Endodermal cell (in vitro differentiated cells): Measurements from ENCODE around the gene ZBTB7C. TPM values are rescaled to one million over a fixed set of nuclear protein-coding genes. Genes with fewer than 3 reads are reported as not detected.

ENCODE experiments used
- DNase-seq: peaks from one replicate; pipeline ENCODE4 v3.0.0-alpha.2; 2017
- H3K27ac ChIP-seq: 2 replicates; pipeline ENCODE4 v1.5.1; 2013; ENCODE audit warnings: mild to moderate bottlenecking, low read depth, low read length, moderate library complexity
- H3K27me3 ChIP-seq: 2 replicates; pipeline ENCODE4 v1.6.1; 2013; ENCODE audit warnings: mild to moderate bottlenecking, low read length, moderate library complexity; ENCODE audit not compliant: insufficient read depth, control insufficient read depth, poor library complexity, severe bottlenecking
- H3K36me3 ChIP-seq: 2 replicates; pipeline ENCODE4 v1.7.0; 2013; ENCODE audit warnings: mild to moderate bottlenecking, low read length, moderate library complexity; ENCODE audit not compliant: control insufficient read depth, insufficient read depth
- H3K4me1 ChIP-seq: one replicate; pipeline ENCODE4 v1.7.0; 2013; ENCODE audit warnings: low read length; ENCODE audit not compliant: control insufficient read depth, insufficient read depth
- H3K4me3 ChIP-seq: 2 replicates; pipeline ENCODE4 v1.5.1; 2013; ENCODE audit warnings: mild to moderate bottlenecking, low read length, moderate library complexity
- H3K9ac ChIP-seq: 2 replicates; pipeline ENCODE4 v1.6.1; 2013; ENCODE audit warnings: mild to moderate bottlenecking, low read length, moderate library complexity; ENCODE audit not compliant: poor library complexity, severe bottlenecking; ENCODE audit errors: extremely low read depth
- H3K9me3 ChIP-seq: 2 replicates; pipeline ENCODE4 v1.6.1; 2013; ENCODE audit warnings: mild to moderate bottlenecking, low read length, moderate library complexity; ENCODE audit not compliant: control insufficient read depth
- H3K27ac Mint-ChIP-seq: 2 replicates; pipeline ENCODE4 v1.8.0; 2020; ENCODE audit warnings: mixed read lengths
- H3K27me3 Mint-ChIP-seq: 2 replicates; pipeline ENCODE4 v1.8.0; 2021; ENCODE audit warnings: mild to moderate bottlenecking, mixed read lengths; ENCODE audit not compliant: insufficient read depth
- H3K36me3 Mint-ChIP-seq: 2 replicates; pipeline ENCODE4 v1.8.0; 2020; ENCODE audit warnings: low read depth, mixed read lengths
- H3K4me1 Mint-ChIP-seq: 2 replicates; pipeline ENCODE4 v1.8.0; 2020; ENCODE audit warnings: mixed read lengths
- H3K4me3 Mint-ChIP-seq: 2 replicates; pipeline ENCODE4 v1.8.0; 2020; ENCODE audit warnings: mild to moderate bottlenecking, moderate library complexity, mixed read lengths
- H3K9me3 Mint-ChIP-seq: 2 replicates; pipeline ENCODE4 v1.8.0; 2020; ENCODE audit warnings: mild to moderate bottlenecking, mixed read lengths
- CTCF ChIP-seq: fragments of 200-600 bp; sonication (generic); conservative IDR thresholded peaks from 2 replicates; pipeline ENCODE4 v1.5.0; 2021; ENCODE audit warnings: antibody characterized with exemption, mild to moderate bottlenecking
- WGBS, 2 experiments: methylation state at CpG; one replicate each; pipeline versions ENCODE4 v1.1.5 to v1.1.7; 2013; ENCODE audit warnings: missing lambda C conversion rate in 2 of 2, mixed read lengths in 1 of 2; ENCODE audit not compliant: insufficient coverage in 1 of 2, insufficient read length in 1 of 2; 5-methylcytosine and 5-hydroxymethylcytosine counted together
- total RNA-seq, 2 donors: library from RNA; stranded (reverse); fragmentation: NEBNext Ultra II Directional in 1 of 2; extraction: Animal tissue kit (Norgen Biotek cat#: 25700) in 1 of 2; gene quantifications; 2 replicates in 1 of 2; 3 replicates in 1 of 2; pipeline ENCODE4 v1.2.1, GENCODE V29; 2021

ZBTB7C gene
- total RNA-seq, 2 donors from 2014 or later = 0.31 to 0.62 TPM

GRCh38 chr18:48127606-48128005, 281.6 kb downstream of the ZBTB7C start:
- no peaks in the 10 kb centered on the region for H3K4me1 Mint-ChIP-seq
- DNase-seq = peak; percentile 24

GRCh38 chr18:48126240-48126639, 282.9 kb downstream of the ZBTB7C start:
- Histone ChIP-seq H3K9ac (no peak overlapping the region), H3K27me3 (peaks cover 2% of the 10 kb centered on the region), H3K36me3 (no peaks in the 10 kb centered on the region), H3K4me1 (peaks cover 3% of the 10 kb centered on the region), H3K9me3 (no peaks in the 10 kb centered on the region), H3K27ac (no peak overlapping the region), H3K4me3 (no peak overlapping the region)
- Mint-ChIP-seq H3K4me3 (no peak overlapping the region), H3K27me3 (peaks cover 5% of the 10 kb centered on the region), H3K36me3 (no peaks in the 10 kb centered on the region), H3K4me1 (no peaks in the 10 kb centered on the region), H3K27ac (no peak overlapping the region), H3K9me3 (no peaks in the 10 kb centered on the region)
- TF ChIP-seq CTCF = no peak
- WGBS, 2 experiments = 61 to 68% methylated on average over 3 of the region's 3 CpGs
- DNase-seq = no peak

More at GRCh38 chr18:48127606-48128005, 281.6 kb downstream of the ZBTB7C start:
- H3K27ac Mint-ChIP-seq = no peak overlapping the region
- peaks cover 7% of the 10 kb centered on the region for H3K27me3 Mint-ChIP-seq
- peaks cover 9% of the 10 kb centered on the region for H3K27me3 ChIP-seq
- H3K4me1 ChIP-seq = peaks cover 3% of the 10 kb centered on the region
- H3K9me3 Mint-ChIP-seq = no peaks in the 10 kb centered on the region
- H3K36me3 Mint-ChIP-seq = no peaks in the 10 kb centered on the region
- H3K4me3 Mint-ChIP-seq = no peak overlapping the region
- no peak overlapping the region for H3K27ac ChIP-seq
- 90% methylated on average over 10 to 12 of the region's 12 CpGs for WGBS, 2 experiments
- no peak overlapping the region for H3K9ac ChIP-seq
- no peak for TF ChIP-seq CTCF
- no peaks in the 10 kb centered on the region for H3K9me3 ChIP-seq
- no peaks in the 10 kb centered on the region for H3K36me3 ChIP-seq
- no peak overlapping the region for H3K4me3 ChIP-seq

GRCh38 chr18:48125724-48126123, 283.5 kb downstream of the ZBTB7C start:
- no peak overlapping the region for H3K4me3 Mint-ChIP-seq
- no peak for TF ChIP-seq CTCF
- no peak overlapping the region for H3K4me3 ChIP-seq
- no peak overlapping the region for H3K27ac Mint-ChIP-seq
- no peak overlapping the region for H3K9ac ChIP-seq
- peaks cover 3% of the 10 kb centered on the region for H3K4me1 ChIP-seq
- no peak overlapping the region for H3K27ac ChIP-seq
- H3K27me3 Mint-ChIP-seq = peaks cover 2% of the 10 kb centered on the region
- H3K9me3 ChIP-seq = no peaks in the 10 kb centered on the region
- DNase-seq = no peak
- no peaks in the 10 kb centered on the region for H3K36me3 Mint-ChIP-seq
- no peaks in the 10 kb centered on the region for H3K4me1 Mint-ChIP-seq
- WGBS, 2 experiments = 81 to 94% methylated on average over 3 to 6 of the region's 6 CpGs
- no peaks in the 10 kb centered on the region for H3K9me3 Mint-ChIP-seq
- H3K36me3 ChIP-seq = no peaks in the 10 kb centered on the region
- H3K27me3 ChIP-seq = no peaks in the 10 kb centered on the region
